ENCODE results near the gene HDDC2.

DNA sequence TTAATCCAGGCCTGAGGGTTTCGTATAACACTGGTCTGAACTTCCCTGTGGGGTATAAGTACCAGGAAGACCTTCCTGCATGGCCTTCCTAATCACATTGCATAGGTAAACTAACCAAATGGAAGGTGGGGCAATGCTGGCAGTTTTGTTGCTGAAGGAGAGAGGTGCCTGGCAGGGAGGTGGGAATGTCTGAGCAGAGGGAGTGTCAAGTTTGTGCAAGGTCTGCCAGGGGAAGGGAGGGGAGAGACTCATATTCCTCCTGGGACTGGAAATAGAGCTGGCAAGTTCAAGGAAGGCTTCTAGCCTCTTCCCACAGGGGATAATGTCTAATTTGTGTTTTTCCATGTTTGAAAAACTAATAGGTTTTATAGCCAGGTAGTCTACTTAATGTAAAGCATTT is 70.6 kb downstream of the HDDC2 start:
- TF ChIP-seq POLR2A (IDR thresholded peaks at IDR 0.05) = no peak
- TF ChIP-seq, protein P1, sequence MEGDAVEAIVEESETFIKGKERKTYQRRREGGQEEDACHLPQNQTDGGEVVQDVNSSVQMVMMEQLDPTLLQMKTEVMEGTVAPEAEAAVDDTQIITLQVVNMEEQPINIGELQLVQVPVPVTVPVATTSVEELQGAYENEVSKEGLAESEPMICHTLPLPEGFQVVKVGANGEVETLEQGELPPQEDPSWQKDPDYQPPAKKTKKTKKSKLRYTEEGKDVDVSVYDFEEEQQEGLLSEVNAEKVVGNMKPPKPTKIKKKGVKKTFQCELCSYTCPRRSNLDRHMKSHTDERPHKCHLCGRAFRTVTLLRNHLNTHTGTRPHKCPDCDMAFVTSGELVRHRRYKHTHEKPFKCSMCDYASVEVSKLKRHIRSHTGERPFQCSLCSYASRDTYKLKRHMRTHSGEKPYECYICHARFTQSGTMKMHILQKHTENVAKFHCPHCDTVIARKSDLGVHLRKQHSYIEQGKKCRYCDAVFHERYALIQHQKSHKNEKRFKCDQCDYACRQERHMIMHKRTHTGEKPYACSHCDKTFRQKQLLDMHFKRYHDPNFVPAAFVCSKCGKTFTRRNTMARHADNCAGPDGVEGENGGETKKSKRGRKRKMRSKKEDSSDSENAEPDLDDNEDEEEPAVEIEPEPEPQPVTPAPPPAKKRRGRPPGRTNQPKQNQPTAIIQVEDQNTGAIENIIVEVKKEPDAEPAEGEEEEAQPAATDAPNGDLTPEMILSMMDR (IDR thresholded peaks at IDR 0.05) = no peak
- TF ChIP-seq POLR2AphosphoS5 (IDR thresholded peaks at IDR 0.05) = no peak
